Right hindlimb (tissue), 1 donor: ENCODE data around the gene ZBTB48.
"Not testable (repeated sequence)": the region's sequence is repeated elsewhere in the genome, so short reads cannot be mapped to it uniquely, and the experiment has no call there.

Experiments used
- DNase-seq: peaks from one replicate; pipeline ENCODE4 v3.0.0-alpha.2; 2018

ZBTB48 gene

GRCh38 chr1:6635910-6636760, 56.3 kb downstream of the ZBTB48 start:
- DNase-seq = no peak

GRCh38 chr1:6636778-6637177, 57.0 kb downstream of the ZBTB48 start:
- DNase-seq = not testable (repeated sequence)

- DNase-seq = no peak
These were observed 58.0 kb downstream of the ZBTB48 start for GRCh38 chr1:6637770-6638169.

- DNase-seq = peak; percentile 90
These were observed 58.4 kb downstream of the ZBTB48 start for GRCh38 chr1:6638226-6638625.
